ENCODE results near the gene KRT84. TPM values are rescaled to one million over a fixed set of nuclear protein-coding genes. Genes with fewer than 3 reads are reported as not detected.

The KRT84 gene
- total and polyA plus RNA-seq, 10 of the 15 experiments (the other 5 are each of a cell fraction or from before 2014, with no cell fraction given), result not detected

DNA sequence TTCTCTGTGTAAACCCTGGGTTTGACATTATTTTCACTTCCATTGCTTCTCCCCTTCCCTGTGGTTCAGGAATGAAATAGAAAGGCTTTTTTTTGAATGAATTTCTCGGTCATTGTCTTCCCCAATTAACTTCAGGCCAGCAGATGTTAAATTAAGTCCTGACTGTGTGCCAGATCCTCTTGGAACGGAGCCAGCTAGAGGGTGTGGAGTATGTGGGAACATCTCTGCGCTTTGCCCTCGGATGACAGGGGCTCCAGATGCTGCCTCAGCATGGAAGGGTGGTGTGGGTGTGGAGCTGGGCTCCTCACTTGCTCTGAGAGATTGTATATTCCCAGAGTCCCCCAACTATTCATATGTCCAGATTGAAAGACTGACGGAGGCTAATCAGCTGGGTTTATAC is 31.3 kb downstream of the KRT84 start (continued):
- TF ChIP-seq, protein P1, sequence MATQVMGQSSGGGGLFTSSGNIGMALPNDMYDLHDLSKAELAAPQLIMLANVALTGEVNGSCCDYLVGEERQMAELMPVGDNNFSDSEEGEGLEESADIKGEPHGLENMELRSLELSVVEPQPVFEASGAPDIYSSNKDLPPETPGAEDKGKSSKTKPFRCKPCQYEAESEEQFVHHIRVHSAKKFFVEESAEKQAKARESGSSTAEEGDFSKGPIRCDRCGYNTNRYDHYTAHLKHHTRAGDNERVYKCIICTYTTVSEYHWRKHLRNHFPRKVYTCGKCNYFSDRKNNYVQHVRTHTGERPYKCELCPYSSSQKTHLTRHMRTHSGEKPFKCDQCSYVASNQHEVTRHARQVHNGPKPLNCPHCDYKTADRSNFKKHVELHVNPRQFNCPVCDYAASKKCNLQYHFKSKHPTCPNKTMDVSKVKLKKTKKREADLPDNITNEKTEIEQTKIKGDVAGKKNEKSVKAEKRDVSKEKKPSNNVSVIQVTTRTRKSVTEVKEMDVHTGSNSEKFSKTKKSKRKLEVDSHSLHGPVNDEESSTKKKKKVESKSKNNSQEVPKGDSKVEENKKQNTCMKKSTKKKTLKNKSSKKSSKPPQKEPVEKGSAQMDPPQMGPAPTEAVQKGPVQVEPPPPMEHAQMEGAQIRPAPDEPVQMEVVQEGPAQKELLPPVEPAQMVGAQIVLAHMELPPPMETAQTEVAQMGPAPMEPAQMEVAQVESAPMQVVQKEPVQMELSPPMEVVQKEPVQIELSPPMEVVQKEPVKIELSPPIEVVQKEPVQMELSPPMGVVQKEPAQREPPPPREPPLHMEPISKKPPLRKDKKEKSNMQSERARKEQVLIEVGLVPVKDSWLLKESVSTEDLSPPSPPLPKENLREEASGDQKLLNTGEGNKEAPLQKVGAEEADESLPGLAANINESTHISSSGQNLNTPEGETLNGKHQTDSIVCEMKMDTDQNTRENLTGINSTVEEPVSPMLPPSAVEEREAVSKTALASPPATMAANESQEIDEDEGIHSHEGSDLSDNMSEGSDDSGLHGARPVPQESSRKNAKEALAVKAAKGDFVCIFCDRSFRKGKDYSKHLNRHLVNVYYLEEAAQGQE (IDR thresholded peaks at IDR 0.05; ENCODE audit: low read depth, low read length), result no peak

DNA sequence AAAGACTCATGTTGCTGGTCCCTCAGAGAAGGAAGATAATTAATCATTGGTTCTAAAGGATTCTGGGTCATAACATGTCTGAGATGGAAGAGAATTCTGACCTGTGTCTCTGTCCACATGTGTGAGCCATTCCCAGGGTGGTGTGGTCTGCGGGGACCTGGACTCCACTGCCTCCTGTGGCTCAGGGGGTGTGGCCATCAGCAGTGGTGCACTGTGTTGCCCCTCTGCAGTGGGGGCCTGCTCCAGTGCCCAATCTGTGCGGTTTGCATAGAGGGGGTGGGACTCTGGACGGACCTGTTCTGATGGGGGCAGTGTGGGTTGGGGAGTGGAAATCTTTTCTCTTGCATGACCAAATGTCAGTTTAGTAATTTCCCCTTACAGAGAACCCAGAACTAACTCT is 31.7 kb downstream of the KRT84 start:
- no peak overlapping the region for H2AFZ ChIP-seq (ENCODE audit: control insufficient read depth, low read depth, low read length)
- POLR2A ChIA-PET, result no interaction called here
- 16% methylated on average over 3 of the region's 3 CpGs for WGBS (ENCODE audit: insufficient coverage, insufficient replicate concordance, low lambda C conversion rate, missing lambda C conversion rate)
- H3K9ac ChIP-seq (ENCODE audit: control insufficient read depth, insufficient read depth, low read length), result no peak overlapping the region
- no peak overlapping the region for H3K4me3 ChIP-seq
- CTCF ChIA-PET, result interaction anchor here (1.3 kb wide), 1 partner anchor 19 kb away, joined by 8 read pairs; no protein-coding TSS in a partner anchor
- H3K27me3 ChIP-seq (replicated peaks in 1 of 2; ENCODE audit: control insufficient read depth in 2 of 2, insufficient read depth in 2 of 2, low read length in 1 of 2), result peaks cover 0 to 3% of the 10 kb centered on the region in 2 experiments; a peak in 1 of 4 replicates
- peaks cover 8% of the 10 kb centered on the region for H3K4me1 ChIP-seq (ENCODE audit: control insufficient read depth, insufficient read depth, low read length)
- TF ChIP-seq KAT2A (conservative IDR thresholded peaks at IDR 0.05; ENCODE audit: control insufficient read depth, low read depth, low read length), result no peak
- no peak for TF ChIP-seq BHLHE40 (IDR thresholded peaks at IDR 0.05; ENCODE audit: borderline replicate concordance in 1 of 2, low read depth in 2 of 2, low read length in 1 of 2)
- TF ChIP-seq BACH1 (IDR thresholded peaks at IDR 0.05; ENCODE audit: borderline replicate concordance), result no peak
- TF ChIP-seq IKZF1 (conservative IDR thresholded peaks at IDR 0.05), result no peak
- TF ChIP-seq KLF5 (IDR thresholded peaks at IDR 0.05; ENCODE audit: partially characterized antibody), result no peak
- TF ChIP-seq SREBF2 (IDR thresholded peaks at IDR 0.05; ENCODE audit: low read length), result no peak
- TF ChIP-seq, protein P2, sequence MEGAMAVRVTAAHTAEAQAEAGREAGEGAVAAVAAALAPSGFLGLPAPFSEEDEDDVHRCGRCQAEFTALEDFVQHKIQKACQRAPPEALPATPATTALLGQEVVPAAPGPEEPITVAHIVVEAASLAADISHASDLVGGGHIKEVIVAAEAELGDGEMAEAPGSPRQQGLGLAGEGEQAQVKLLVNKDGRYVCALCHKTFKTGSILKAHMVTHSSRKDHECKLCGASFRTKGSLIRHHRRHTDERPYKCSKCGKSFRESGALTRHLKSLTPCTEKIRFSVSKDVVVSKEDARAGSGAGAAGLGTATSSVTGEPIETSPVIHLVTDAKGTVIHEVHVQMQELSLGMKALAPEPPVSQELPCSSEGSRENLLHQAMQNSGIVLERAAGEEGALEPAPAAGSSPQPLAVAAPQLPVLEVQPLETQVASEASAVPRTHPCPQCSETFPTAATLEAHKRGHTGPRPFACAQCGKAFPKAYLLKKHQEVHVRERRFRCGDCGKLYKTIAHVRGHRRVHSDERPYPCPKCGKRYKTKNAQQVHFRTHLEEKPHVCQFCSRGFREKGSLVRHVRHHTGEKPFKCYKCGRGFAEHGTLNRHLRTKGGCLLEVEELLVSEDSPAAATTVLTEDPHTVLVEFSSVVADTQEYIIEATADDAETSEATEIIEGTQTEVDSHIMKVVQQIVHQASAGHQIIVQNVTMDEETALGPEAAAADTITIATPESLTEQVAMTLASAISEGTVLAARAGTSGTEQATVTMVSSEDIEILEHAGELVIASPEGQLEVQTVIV (IDR thresholded peaks at IDR 0.05; ENCODE audit: borderline replicate concordance, partially characterized antibody), result no peak
- no peak for TF ChIP-seq CHD4 (IDR thresholded peaks at IDR 0.05)
- no peak for TF ChIP-seq POLR2AphosphoS2 (IDR thresholded peaks at IDR 0.05; ENCODE audit: low read depth, low read length)
- TF ChIP-seq POU2F2 (IDR thresholded peaks at IDR 0.05; ENCODE audit: borderline replicate concordance, low read depth, low read length), result no peak
- TF ChIP-seq SREBF1 (IDR thresholded peaks at IDR 0.05; ENCODE audit: low read length), result no peak
- TF ChIP-seq TARDBP (IDR thresholded peaks at IDR 0.05; ENCODE audit: borderline replicate concordance), result no peak
- no peak for TF ChIP-seq CBX5 (IDR thresholded peaks at IDR 0.05; ENCODE audit: low read depth)
- TF ChIP-seq TCF7 (IDR thresholded peaks at IDR 0.05; ENCODE audit: borderline replicate concordance), result no peak
- RAD21 ChIA-PET (ENCODE audit: unreplicated experiment), result no interaction called here
- no peaks in the 10 kb centered on the region for H3K9me3 ChIP-seq (replicated peaks; ENCODE audit: control insufficient read depth, insufficient read depth, low read length)
- no peaks in the 10 kb centered on the region for H3K36me3 ChIP-seq (ENCODE audit: control insufficient read depth in 2 of 2, insufficient read depth in 2 of 2, low read length in 1 of 2)
- no peak overlapping the region for H3K27ac ChIP-seq (ENCODE audit: control insufficient read depth, insufficient read depth)
- BruUV-seq (replicated peaks), result no TSS peak
- no peaks in the 10 kb centered on the region for H4K20me1 ChIP-seq (ENCODE audit: control insufficient read depth, insufficient read depth)
- in situ Hi-C loops (cut with MboI), result no loop called here
- DNase-seq (ENCODE audit: low read depth, low spot score) (no peak), ATAC-seq (no peak), FAIRE-seq (no peak)
- H3K79me2 ChIP-seq (ENCODE audit: control insufficient read depth, insufficient read depth, low read length), result no peaks in the 10 kb centered on the region
- SMC1A ChIA-PET (ENCODE audit: uncharacterized antibody, unreplicated experiment), result no interaction called here
- intact Hi-C loops (cut with micrococcal nuclease; ENCODE audit: unreplicated experiment), result no loop called here
- no peak overlapping the region for H3K4me2 ChIP-seq (ENCODE audit: control insufficient read depth, insufficient read depth)

Data from GM12878 (cell line).